CD14-positive monocyte (primary cell): ENCODE data around the gene CCNJL. TPM values are rescaled to one million over a fixed set of nuclear protein-coding genes. Genes with fewer than 3 reads are reported as not detected.

Source experiments
- DNase-seq, 3 donors: peaks; one replicate each; pipeline ENCODE4 v3.0.0-alpha.2; 2011 to 2022
- H2AFZ ChIP-seq: 2 replicates; pipeline ENCODE4 v1.6.0; 2012; ENCODE audit warnings: mild to moderate bottlenecking, low read depth, low read length, inconsistent platforms; ENCODE audit not compliant: insufficient read depth, poor library complexity, severe bottlenecking
- H3K27ac ChIP-seq, 2 donors: 1 replicate in 1 of 2; 2 replicates in 1 of 2; pipeline ENCODE4 v1.5.1; 2012 to 2013; ENCODE audit warnings: low read length in 2 of 2, control low read depth in 1 of 2, inconsistent platforms in 1 of 2, low read depth in 1 of 2, mild to moderate bottlenecking in 1 of 2
- H3K27me3 ChIP-seq, 2 donors: one replicate each; pipeline versions ENCODE4 v1.6.0 to v1.6.1; 2011 to 2013; ENCODE audit warnings: low read length in 2 of 2; ENCODE audit not compliant: control insufficient read depth in 2 of 2, insufficient read depth in 2 of 2
- H3K36me3 ChIP-seq, 2 donors: replicated peaks in 1 of 2; 1 replicate in 1 of 2; 2 replicates in 1 of 2; pipeline versions ENCODE4 v1.5.1 to v1.6.1; 2012 to 2013; ENCODE audit warnings: low read length in 2 of 2, control low read depth in 1 of 2, inconsistent platforms in 1 of 2, mild to moderate bottlenecking in 1 of 2; ENCODE audit not compliant: insufficient read depth in 2 of 2, control insufficient read depth in 1 of 2
- H3K4me1 ChIP-seq, 2 donors: 1 replicate in 1 of 2; 2 replicates in 1 of 2; pipeline versions ENCODE4 v1.5.1 to v1.6.1; 2012 to 2013; ENCODE audit warnings: low read length in 2 of 2, control low read depth in 1 of 2, inconsistent platforms in 1 of 2, mild to moderate bottlenecking in 1 of 2, moderate library complexity in 1 of 2; ENCODE audit not compliant: insufficient read depth in 2 of 2, control insufficient read depth in 1 of 2
- H3K4me2 ChIP-seq: replicated peaks from 2 replicates; pipeline ENCODE3; 2012; ENCODE audit warnings: low read length, moderate library complexity, mild to moderate bottlenecking; ENCODE audit not compliant: poor library complexity, severe bottlenecking; ENCODE audit errors: extremely low read depth
- H3K4me3 ChIP-seq, 3 experiments: fragments of 200-600 bp in 1 of 3; sonication (generic) in 1 of 3; replicated peaks in 1 of 3; 1 replicate in 2 of 3; 2 replicates in 1 of 3; pipeline ENCODE4 v1.5.1; 2011 to 2013; ENCODE audit warnings: low read length in 3 of 3, mild to moderate bottlenecking in 3 of 3, control low read depth in 2 of 3, low read depth in 2 of 3, inconsistent platforms in 1 of 3, moderate library complexity in 1 of 3
- H3K79me2 ChIP-seq: 2 replicates; pipeline ENCODE4 v1.6.0; 2012; ENCODE audit warnings: mild to moderate bottlenecking, control low read depth, inconsistent platforms, low read length, moderate library complexity; ENCODE audit not compliant: insufficient read depth
- H3K9ac ChIP-seq: 2 replicates; pipeline ENCODE4 v1.6.0; 2017; ENCODE audit warnings: low read length, mild to moderate bottlenecking; ENCODE audit not compliant: insufficient read depth, poor library complexity, severe bottlenecking
- H3K9me3 ChIP-seq, 2 donors: replicated peaks in 1 of 2; 1 replicate in 1 of 2; 2 replicates in 1 of 2; pipeline versions ENCODE4 v1.5.1 to v1.6.1; 2012 to 2013; ENCODE audit warnings: low read length in 2 of 2, control low read depth in 1 of 2; ENCODE audit not compliant: control insufficient read depth in 1 of 2, insufficient read depth in 1 of 2
- H4K20me1 ChIP-seq: 2 replicates; pipeline ENCODE4 v1.6.0; 2012; ENCODE audit warnings: mild to moderate bottlenecking, low read length, control low read depth, moderate library complexity; ENCODE audit not compliant: insufficient read depth
- H3K27ac Mint-ChIP-seq, 7 donors: one replicate each; pipeline ENCODE4 v1.8.0; 2020; ENCODE audit warnings: mild to moderate bottlenecking in 7 of 7, mixed read lengths in 7 of 7, moderate library complexity in 6 of 7, inconsistent platforms in 2 of 7
- H3K27me3 Mint-ChIP-seq, 3 donors: one replicate each; pipeline ENCODE4 v1.8.0; 2021 to 2022; ENCODE audit warnings: low read depth in 3 of 3, mild to moderate bottlenecking in 3 of 3, mixed read lengths in 3 of 3, moderate library complexity in 3 of 3, inconsistent platforms in 1 of 3
- H3K36me3 Mint-ChIP-seq, 2 donors: one replicate each; pipeline ENCODE4 v1.8.0; 2020; ENCODE audit warnings: mixed read lengths in 2 of 2, inconsistent platforms in 1 of 2, mild to moderate bottlenecking in 1 of 2
- H3K4me1 Mint-ChIP-seq: one replicate; pipeline ENCODE4 v1.8.0; 2020; ENCODE audit warnings: mild to moderate bottlenecking, mixed read lengths
- H3K4me3 Mint-ChIP-seq, 2 donors: one replicate each; pipeline ENCODE4 v1.8.0; 2020; ENCODE audit warnings: mild to moderate bottlenecking in 2 of 2, mixed read lengths in 2 of 2, moderate library complexity in 1 of 2
- H3K9me3 Mint-ChIP-seq, 7 donors: one replicate each; pipeline ENCODE4 v1.8.0; 2020 to 2022; ENCODE audit warnings: mixed read lengths in 7 of 7, mild to moderate bottlenecking in 6 of 7, moderate library complexity in 6 of 7, inconsistent platforms in 2 of 7
- WGBS: methylation state at CpG from one replicate; pipeline ENCODE4 v1.1.5; 2013; ENCODE audit warnings: missing lambda C conversion rate; ENCODE audit not compliant: insufficient coverage; 5-methylcytosine and 5-hydroxymethylcytosine counted together
- intact Hi-C, 2 donors: fragments of 100-400 bp; cut with micrococcal nuclease; formaldehyde crosslinking; loops; one replicate each; pipeline versions ENCODE4 v1.15.0 to v1.15.1; 2023
- polyA plus RNA-seq, 3 donors: library from polyadenylated mRNA; depleted of rRNA in 1 of 3; unstranded in 2 of 3; stranded (reverse) in 1 of 3; fragments of 300-500 nt in 2 of 3; fragments of >200 nt in 1 of 3; fragmentation: Illumina TruSeq in 2 of 3; gene quantifications; 1 replicate in 2 of 3; 2 replicates in 1 of 3; pipeline ENCODE4 v1.2.3, GENCODE V29; 2012 to 2021
- TF ChIP-seq, protein P1 (sequence below): fragments of 200-600 bp; IDR thresholded peaks from one replicate; pipeline ENCODE4 v1.8.0; 2022; ENCODE audit warnings: antibody characterized with exemption, mild to moderate bottlenecking

CCNJL gene
- polyA plus RNA-seq, 3 donors = 0.03 TPM; not detected in 2

DNA sequence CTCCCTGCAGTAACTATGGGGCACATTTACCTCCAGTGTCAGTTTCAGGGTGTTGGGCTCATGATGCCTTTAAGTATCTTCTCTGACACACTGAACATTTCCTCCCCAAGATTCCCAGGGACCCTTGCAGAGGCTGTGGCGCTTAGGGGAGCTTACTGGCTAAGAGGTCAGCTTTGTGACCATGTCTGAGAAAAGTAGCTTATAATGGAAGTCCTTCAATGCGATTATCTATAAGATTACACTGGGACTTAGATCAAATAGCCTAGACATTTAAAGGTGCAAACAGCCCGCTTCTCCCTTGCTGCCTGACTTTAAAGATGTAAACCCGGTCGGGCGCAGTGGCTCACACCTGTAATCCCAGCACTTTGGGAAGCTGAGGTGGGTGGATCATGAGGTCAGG, 57.7 kb downstream of the CCNJL start:
- H3K27me3 ChIP-seq = no peaks in the 10 kb centered on the region
- no peaks in the 10 kb centered on the region for H4K20me1 ChIP-seq
- H3K27ac Mint-ChIP-seq = peak overlapping the region in 1 of 7 donors; percentile 24
- H3K4me1 Mint-ChIP-seq = no peaks in the 10 kb centered on the region
- no peaks in the 10 kb centered on the region for H3K9me3 ChIP-seq
- no peaks in the 10 kb centered on the region for H3K36me3 Mint-ChIP-seq
- no peak overlapping the region for H2AFZ ChIP-seq
- H3K9me3 Mint-ChIP-seq = no peaks in the 10 kb centered on the region
- no peaks in the 10 kb centered on the region for H3K4me1 ChIP-seq
- H3K27ac ChIP-seq = no peak overlapping the region
- intact Hi-C loops = no loop called here
- no peak overlapping the region for H3K4me2 ChIP-seq
- H3K4me3 ChIP-seq = no peak overlapping the region
- TF ChIP-seq, protein P1, sequence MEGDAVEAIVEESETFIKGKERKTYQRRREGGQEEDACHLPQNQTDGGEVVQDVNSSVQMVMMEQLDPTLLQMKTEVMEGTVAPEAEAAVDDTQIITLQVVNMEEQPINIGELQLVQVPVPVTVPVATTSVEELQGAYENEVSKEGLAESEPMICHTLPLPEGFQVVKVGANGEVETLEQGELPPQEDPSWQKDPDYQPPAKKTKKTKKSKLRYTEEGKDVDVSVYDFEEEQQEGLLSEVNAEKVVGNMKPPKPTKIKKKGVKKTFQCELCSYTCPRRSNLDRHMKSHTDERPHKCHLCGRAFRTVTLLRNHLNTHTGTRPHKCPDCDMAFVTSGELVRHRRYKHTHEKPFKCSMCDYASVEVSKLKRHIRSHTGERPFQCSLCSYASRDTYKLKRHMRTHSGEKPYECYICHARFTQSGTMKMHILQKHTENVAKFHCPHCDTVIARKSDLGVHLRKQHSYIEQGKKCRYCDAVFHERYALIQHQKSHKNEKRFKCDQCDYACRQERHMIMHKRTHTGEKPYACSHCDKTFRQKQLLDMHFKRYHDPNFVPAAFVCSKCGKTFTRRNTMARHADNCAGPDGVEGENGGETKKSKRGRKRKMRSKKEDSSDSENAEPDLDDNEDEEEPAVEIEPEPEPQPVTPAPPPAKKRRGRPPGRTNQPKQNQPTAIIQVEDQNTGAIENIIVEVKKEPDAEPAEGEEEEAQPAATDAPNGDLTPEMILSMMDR = no peak
- H3K4me3 Mint-ChIP-seq = no peak overlapping the region
- peaks cover 0 to 2% (median 1%) of the 10 kb centered on the region in 3 donors for H3K27me3 Mint-ChIP-seq
- H3K9ac ChIP-seq = no peak overlapping the region
- H3K79me2 ChIP-seq = no peaks in the 10 kb centered on the region
- no CpG with 5 or more reads among the region's 6 CpGs for WGBS
- no peaks in the 10 kb centered on the region for H3K36me3 ChIP-seq
- no peak for DNase-seq

DNA sequence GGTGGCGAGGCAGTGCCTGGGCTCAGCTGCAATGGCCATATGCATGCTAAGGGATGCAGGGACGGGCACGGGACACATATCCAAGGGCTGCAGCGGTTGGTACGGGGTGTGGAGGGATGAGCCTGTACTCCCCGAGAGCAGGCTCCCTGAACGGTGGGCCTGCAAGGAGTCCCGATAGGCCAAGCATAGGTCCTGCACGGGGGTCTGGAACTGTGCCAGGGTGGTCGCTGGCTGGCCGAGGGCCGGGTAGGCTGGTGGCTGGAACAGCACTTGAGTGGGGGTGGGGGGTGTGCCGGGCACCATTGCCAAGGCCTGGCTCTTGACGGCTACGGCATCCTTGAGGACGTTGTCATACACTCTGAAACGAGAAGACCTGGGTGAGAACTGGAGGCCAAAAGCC, 58.9 kb downstream of the CCNJL start:
- no peak for DNase-seq
- WGBS = 97% methylated on average over 17 of the region's 17 CpGs
- Histone ChIP-seq H3K9me3 (no peaks in the 10 kb centered on the region), H2AFZ (no peak overlapping the region), H3K4me2 (no peak overlapping the region), H3K27ac (no peak overlapping the region), H3K4me1 (no peaks in the 10 kb centered on the region), H4K20me1 (no peaks in the 10 kb centered on the region), H3K36me3 (no peaks in the 10 kb centered on the region), H3K4me3 (no peak overlapping the region), H3K27me3 (no peaks in the 10 kb centered on the region), H3K79me2 (no peaks in the 10 kb centered on the region), H3K9ac (no peak overlapping the region)
- intact Hi-C loops = no loop called here
- no peaks in the 10 kb centered on the region for H3K36me3 Mint-ChIP-seq
- H3K9me3 Mint-ChIP-seq = no peaks in the 10 kb centered on the region
- no peaks in the 10 kb centered on the region for H3K4me1 Mint-ChIP-seq
- H3K27me3 Mint-ChIP-seq = peaks cover 0 to 2% (median 1%) of the 10 kb centered on the region in 3 donors
- no peak overlapping the region for H3K4me3 Mint-ChIP-seq
- TF ChIP-seq, protein P1 = no peak
- peak overlapping the region in 1 of 7 donors; percentile 73 for H3K27ac Mint-ChIP-seq
